LNCAP (cell line): ENCODE data around the gene RHBDF1.

Source experiments
- CTCF ChIP-seq: fragments of 450-650 bp; IDR thresholded peaks from 2 replicates; pipeline ENCODE4 v1.5.1; 2017; ENCODE audit warnings: mild to moderate bottlenecking

The RHBDF1 gene

GRCh38 chr16:59440-60059 is 12.9 kb downstream of the RHBDF1 start:
- no peak for TF ChIP-seq CTCF

- TF ChIP-seq CTCF = no peak
Measured at GRCh38 chr16:58491-59439, 13.7 kb downstream of the RHBDF1 start.

GRCh38 chr16:57711-58110 is 14.7 kb downstream of the RHBDF1 start:
- no peak for TF ChIP-seq CTCF

- no peak for TF ChIP-seq CTCF
Measured at GRCh38 chr16:56231-56927, 16.1 kb downstream of the RHBDF1 start.

GRCh38 chr16:55571-56136 is 16.8 kb downstream of the RHBDF1 start:
- TF ChIP-seq CTCF = no peak

- no peak for TF ChIP-seq CTCF
Measured at GRCh38 chr16:54237-54581, 18.2 kb downstream of the RHBDF1 start.
